Spleen (tissue), 13 donors: Measurements from ENCODE around the gene NME8. TPM values are rescaled to one million over a fixed set of nuclear protein-coding genes. Genes with fewer than 3 reads are reported as not detected.
"Not testable (repeated sequence)": the region's sequence is repeated elsewhere in the genome, so short reads cannot be mapped to it uniquely, and the experiment has no call there.

Source experiments
- DNase-seq: peaks from one replicate; pipeline ENCODE4 v3.0.0-alpha.2; 2020
- H3K27ac ChIP-seq, 8 donors: fragments of 200-600 bp; sonication (generic) in 7 of 8; 1 replicate in 4 of 8; 2 replicates in 4 of 8; pipeline versions ENCODE4 v1.5.0 to v1.8.0; 2016 to 2021; ENCODE audit warnings: inconsistent platforms in 4 of 8, mild to moderate bottlenecking in 4 of 8, moderate library complexity in 1 of 8
- H3K27me3 ChIP-seq, 7 donors: fragments of 200-600 bp; sonication (generic) in 6 of 7; replicated peaks in 1 of 7; 1 replicate in 4 of 7; 2 replicates in 3 of 7; pipeline versions ENCODE4 v1.5.0 to v1.8.0; 2016 to 2021; ENCODE audit warnings: inconsistent platforms in 3 of 7, mild to moderate bottlenecking in 1 of 7
- H3K36me3 ChIP-seq, 6 donors: fragments of 200-600 bp; sonication (generic) in 5 of 6; 1 replicate in 4 of 6; 2 replicates in 2 of 6; pipeline versions ENCODE4 v1.5.0 to v1.8.0; 2016 to 2021; ENCODE audit warnings: inconsistent platforms in 2 of 6
- H3K4me1 ChIP-seq, 6 donors: fragments of 200-600 bp; sonication (generic) in 5 of 6; 1 replicate in 3 of 6; 2 replicates in 3 of 6; pipeline versions ENCODE4 v1.5.0 to v1.8.0; 2016 to 2021; ENCODE audit warnings: inconsistent platforms in 3 of 6
- H3K4me3 ChIP-seq, 8 donors: fragments of 200-600 bp; sonication (generic) in 7 of 8; 1 replicate in 4 of 8; 2 replicates in 4 of 8; pipeline versions ENCODE4 v1.5.0 to v1.8.0; 2016 to 2021; ENCODE audit warnings: inconsistent platforms in 4 of 8, mild to moderate bottlenecking in 4 of 8, moderate library complexity in 2 of 8
- H3K9me3 ChIP-seq, 8 donors: fragments of 200-600 bp; sonication (generic) in 7 of 8; 1 replicate in 4 of 8; 2 replicates in 4 of 8; pipeline versions ENCODE4 v1.5.0 to v1.8.0; 2016 to 2021; ENCODE audit warnings: inconsistent platforms in 4 of 8
- POLR2A ChIP-seq, 3 donors: fragments of 450-650 bp; IDR thresholded peaks; one replicate each; pipeline ENCODE4 v1.5.1; 2017; ENCODE audit warnings: antibody characterized with exemption in 3 of 3, mild to moderate bottlenecking in 1 of 3
- POLR2AphosphoS5 ChIP-seq, 3 donors: sonication (generic); formaldehyde crosslinking; IDR thresholded peaks; one replicate each; pipeline ENCODE4 v1.5.1; 2017; ENCODE audit warnings: antibody characterized with exemption in 3 of 3
- WGBS, 5 donors: extraction: QIAGEN DNeasy Blood & Tissue Kit in 3 of 5; methylation state at CpG; one replicate each; pipeline versions ENCODE4 v1.1.5 to v1.1.7; 2013 to 2018; 5-methylcytosine and 5-hydroxymethylcytosine counted together
- intact Hi-C: fragments of 100-400 bp; cut with DNase I; formaldehyde crosslinking; loops from one replicate; pipeline ENCODE4 v1.15.0; 2023; ENCODE audit warnings: low total_unique reads
- long read RNA-seq, 2 donors: transcript quantifications; one replicate each; lab custom pipeline, GENCODE V29; 2026
- polyA plus RNA-seq, 3 donors: library from polyadenylated mRNA; stranded (reverse); fragments of 200-250 nt; gene quantifications; one replicate each; pipeline ENCODE4 v1.2.1, GENCODE V29; 2013
- total RNA-seq, 7 donors: library from RNA; depleted of rRNA in 3 of 7; stranded (reverse); fragments of >200 nt in 3 of 7; fragmentation: NEBNext Ultra II Directional in 4 of 7; extraction: Animal tissue kit (Norgen Biotek cat#: 25700) in 4 of 7; gene quantifications; one replicate each; pipeline versions ENCODE4 v1.1.0 to v1.2.1, GENCODE V29; 2016 to 2021
- TF ChIP-seq, protein P1 (sequence below), 11 experiments: fragments of 200-600 bp in 7 of 11; fragments of 450-650 bp in 4 of 11; sonication (generic) in 4 of 11; IDR thresholded peaks in 8 of 11; conservative IDR thresholded peaks in 3 of 11; 1 replicate in 7 of 11; 2 replicates in 4 of 11; pipeline versions ENCODE4 v1.4.0 to v1.8.0; 2016 to 2021; ENCODE audit warnings: antibody characterized with exemption in 11 of 11, inconsistent platforms in 4 of 11, mild to moderate bottlenecking in 1 of 11
- donor health status: healthy with polysubstance abuse.
- donor health status: DM: no; HTN: no; CAD: no; lungs with moderate emphysema.
- donor health status: DM: no; HTN: no; CAD: no.
- donor health status: Bipolar disorder and iron deficiency.
- donor health status: healthy.
- donor health status: DM: no; HTN: no; CAD: no.
- donor health status: DM: yes; HTN: yes; CAD: no.

NME8 gene, protein sequence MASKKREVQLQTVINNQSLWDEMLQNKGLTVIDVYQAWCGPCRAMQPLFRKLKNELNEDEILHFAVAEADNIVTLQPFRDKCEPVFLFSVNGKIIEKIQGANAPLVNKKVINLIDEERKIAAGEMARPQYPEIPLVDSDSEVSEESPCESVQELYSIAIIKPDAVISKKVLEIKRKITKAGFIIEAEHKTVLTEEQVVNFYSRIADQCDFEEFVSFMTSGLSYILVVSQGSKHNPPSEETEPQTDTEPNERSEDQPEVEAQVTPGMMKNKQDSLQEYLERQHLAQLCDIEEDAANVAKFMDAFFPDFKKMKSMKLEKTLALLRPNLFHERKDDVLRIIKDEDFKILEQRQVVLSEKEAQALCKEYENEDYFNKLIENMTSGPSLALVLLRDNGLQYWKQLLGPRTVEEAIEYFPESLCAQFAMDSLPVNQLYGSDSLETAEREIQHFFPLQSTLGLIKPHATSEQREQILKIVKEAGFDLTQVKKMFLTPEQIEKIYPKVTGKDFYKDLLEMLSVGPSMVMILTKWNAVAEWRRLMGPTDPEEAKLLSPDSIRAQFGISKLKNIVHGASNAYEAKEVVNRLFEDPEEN
- total RNA-seq = 1 to 10 TPM in 6 of 7 donors, under 1 TPM in 1; 0.59 to 4.6 (median 2.7) TPM
- polyA plus RNA-seq = 1 to 10 TPM; 1.3 to 2.9 (median 1.5) TPM
- long read RNA-seq, donor 1 = 0 reads
- long read RNA-seq, donor 2 = 0 reads

DNA sequence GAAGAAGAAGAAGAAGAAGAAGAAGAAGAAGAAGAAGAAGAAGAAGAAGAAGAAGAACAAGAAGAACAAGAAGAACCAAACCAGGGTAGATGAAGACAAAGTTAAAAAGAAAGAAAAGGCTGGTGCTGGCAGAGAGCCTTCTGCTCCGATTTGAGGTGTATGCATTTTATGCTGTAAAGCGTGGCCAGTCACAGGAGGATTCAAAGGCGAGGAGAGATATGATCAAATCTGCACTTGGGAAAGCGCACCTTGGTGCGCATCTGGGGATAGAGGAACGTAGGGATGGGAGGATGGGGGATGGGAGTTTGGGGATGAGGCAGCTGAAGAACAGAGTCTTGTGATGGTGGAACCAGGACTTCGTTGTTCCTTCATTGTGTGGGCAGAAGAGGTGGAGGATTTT, at the start of gene NME8:
TSS of gene NME8 (plus strand) at position 301 of the 400 bp plus-strand sequence. CDS start 1,670 bp downstream, outside the sequence.
- intact Hi-C loops = no loop called here
- H3K9me3 ChIP-seq = peaks cover 0 to 7% (median 0%) of the 10 kb centered on the region in 8 donors
- no peaks in the 10 kb centered on the region for H3K36me3 ChIP-seq
- whole genome bisulfite sequencing, 5 donors = 68 to 85% (median 84%) methylated on average over 7 of the region's 7 CpGs
- H3K27me3 ChIP-seq = no peaks in the 10 kb centered on the region
- H3K27ac ChIP-seq = no peak within 1 kb of the TSS
- no peak for TF ChIP-seq POLR2AphosphoS5 (IDR thresholded peaks at IDR 0.05)
- no peak for TF ChIP-seq POLR2A (IDR thresholded peaks at IDR 0.05)
- TF ChIP-seq, protein P1, sequence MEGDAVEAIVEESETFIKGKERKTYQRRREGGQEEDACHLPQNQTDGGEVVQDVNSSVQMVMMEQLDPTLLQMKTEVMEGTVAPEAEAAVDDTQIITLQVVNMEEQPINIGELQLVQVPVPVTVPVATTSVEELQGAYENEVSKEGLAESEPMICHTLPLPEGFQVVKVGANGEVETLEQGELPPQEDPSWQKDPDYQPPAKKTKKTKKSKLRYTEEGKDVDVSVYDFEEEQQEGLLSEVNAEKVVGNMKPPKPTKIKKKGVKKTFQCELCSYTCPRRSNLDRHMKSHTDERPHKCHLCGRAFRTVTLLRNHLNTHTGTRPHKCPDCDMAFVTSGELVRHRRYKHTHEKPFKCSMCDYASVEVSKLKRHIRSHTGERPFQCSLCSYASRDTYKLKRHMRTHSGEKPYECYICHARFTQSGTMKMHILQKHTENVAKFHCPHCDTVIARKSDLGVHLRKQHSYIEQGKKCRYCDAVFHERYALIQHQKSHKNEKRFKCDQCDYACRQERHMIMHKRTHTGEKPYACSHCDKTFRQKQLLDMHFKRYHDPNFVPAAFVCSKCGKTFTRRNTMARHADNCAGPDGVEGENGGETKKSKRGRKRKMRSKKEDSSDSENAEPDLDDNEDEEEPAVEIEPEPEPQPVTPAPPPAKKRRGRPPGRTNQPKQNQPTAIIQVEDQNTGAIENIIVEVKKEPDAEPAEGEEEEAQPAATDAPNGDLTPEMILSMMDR (IDR thresholded peaks at IDR 0.05 in 8 of 11, conservative IDR thresholded peaks at IDR 0.05 in 3 of 11) = no peak
- H3K4me3 ChIP-seq = no peak within 1 kb of the TSS
- H3K4me1 ChIP-seq = no peaks in the 10 kb centered on the region
- DNase-seq = no peak

DNA sequence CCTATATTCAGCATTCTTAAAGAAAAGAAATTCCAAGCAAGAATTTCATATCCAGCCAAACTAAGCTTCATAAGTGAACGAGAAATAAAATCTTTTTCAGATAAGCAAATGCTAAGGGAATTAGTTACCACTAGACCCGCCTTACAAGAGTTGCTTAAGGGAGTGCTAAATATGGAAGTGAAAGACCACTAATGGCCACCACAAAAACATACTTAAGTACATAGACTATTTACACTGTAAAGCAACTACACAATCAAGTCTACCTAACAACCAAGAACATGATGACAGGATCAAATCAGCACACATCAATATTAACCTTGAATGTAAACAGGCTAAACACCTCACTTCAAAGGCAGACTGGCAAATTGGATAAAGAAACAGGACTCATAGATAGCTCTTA, 42.2 kb upstream of the NME8 start:
- 87 to 95% (median 90%) methylated on average over 2 of the region's 2 CpGs for WGBS, 5 donors
- no peaks in the 10 kb centered on the region for H3K27me3 ChIP-seq
- intact Hi-C loops = no loop called here
- no peak for DNase-seq
- no peaks in the 10 kb centered on the region for H3K4me1 ChIP-seq
- TF ChIP-seq, protein P1 (IDR thresholded peaks at IDR 0.05 in 8 of 11, conservative IDR thresholded peaks at IDR 0.05 in 3 of 11) = no peak
- TF ChIP-seq POLR2A (IDR thresholded peaks at IDR 0.05) (no peak), POLR2AphosphoS5 (IDR thresholded peaks at IDR 0.05) (no peak)
- H3K27ac ChIP-seq = no peak overlapping the region
- peaks cover 0 to 9% (median 0%) of the 10 kb centered on the region in 6 donors for H3K36me3 ChIP-seq
- H3K4me3 ChIP-seq = no peak overlapping the region
- H3K9me3 ChIP-seq = peaks cover 0 to 11% (median 0%) of the 10 kb centered on the region in 8 donors

DNA sequence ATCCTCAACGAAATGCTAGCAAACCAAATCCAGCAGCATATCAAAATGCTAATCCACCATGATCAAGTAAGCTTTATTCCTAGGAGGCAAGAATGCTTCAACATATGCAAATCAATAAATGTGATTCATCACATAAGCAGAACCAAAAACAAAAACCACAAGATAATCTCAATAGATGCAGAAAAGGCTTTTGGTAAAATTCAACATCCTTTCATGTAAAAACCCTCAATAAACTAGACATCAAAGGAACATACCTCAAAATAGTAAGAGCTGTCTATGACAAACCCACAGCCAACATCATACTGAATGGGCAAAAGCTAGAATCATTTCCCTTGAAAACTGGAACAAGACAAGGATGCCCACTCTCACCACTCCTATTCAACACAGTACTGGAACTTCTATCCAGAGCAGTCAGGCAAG, 36.2 kb upstream of the NME8 start:
- H3K27me3 ChIP-seq, H3K9me3 ChIP-seq, H3K36me3 ChIP-seq, H3K4me1 ChIP-seq, intact Hi-C loops, DNase-seq, H3K27ac ChIP-seq, H3K4me3 ChIP-seq: not testable (repeated sequence)
- 53 to 86% (median 77%) methylated on average over 1 of the region's 1 CpG for WGBS, 5 donors

DNA sequence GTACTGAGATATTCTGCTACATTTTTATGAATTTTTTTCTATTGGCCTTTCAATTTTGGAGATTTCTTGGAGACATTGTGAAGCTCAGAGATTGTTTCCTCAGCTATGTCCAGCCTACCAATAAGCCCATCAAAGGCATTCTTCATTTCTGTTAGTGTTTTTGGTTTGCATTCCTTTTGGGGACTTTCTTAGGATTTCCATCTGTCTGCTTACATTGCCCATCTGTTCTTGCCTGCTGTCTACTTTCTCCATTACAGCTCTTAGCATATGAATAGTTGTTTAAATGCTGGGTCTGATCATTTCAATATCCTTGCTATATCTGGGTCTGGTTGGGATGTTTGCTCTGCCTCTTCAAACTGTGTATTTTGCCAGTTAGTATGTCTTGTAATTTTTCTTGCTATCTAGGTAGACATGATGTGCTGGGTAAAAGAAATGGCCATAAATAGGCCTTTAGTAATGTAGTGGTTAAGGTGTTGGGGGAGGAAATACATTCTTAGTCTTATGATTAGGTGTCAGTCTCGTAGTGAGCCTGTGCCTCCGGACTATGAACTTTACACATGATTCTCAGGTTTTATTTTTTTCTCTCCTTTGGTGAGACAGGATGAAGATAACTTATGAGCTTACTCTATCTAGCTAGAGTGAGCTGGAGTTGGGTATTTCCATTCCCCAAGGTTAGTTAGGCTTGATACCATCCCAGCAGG, 32.6 kb upstream of the NME8 start:
- WGBS, 5 donors = 51 to 78% (median 69%) methylated on average over 2 of the region's 2 CpGs
- Histone ChIP-seq H3K27ac (no peak overlapping the region), H3K9me3 (peaks cover 0 to 7% (median 0%) of the 10 kb centered on the region in 8 donors), H3K27me3 (no peaks in the 10 kb centered on the region), H3K4me3 (no peak overlapping the region), H3K36me3 (no peaks in the 10 kb centered on the region), H3K4me1 (no peaks in the 10 kb centered on the region)
- intact Hi-C loops = no loop called here
- TF ChIP-seq, protein P1 (IDR thresholded peaks at IDR 0.05 in 8 of 11, conservative IDR thresholded peaks at IDR 0.05 in 3 of 11) = no peak
- TF ChIP-seq POLR2A (IDR thresholded peaks at IDR 0.05) = no peak
- TF ChIP-seq POLR2AphosphoS5 (IDR thresholded peaks at IDR 0.05) = no peak
- DNase-seq = no peak
